SU-DHL-6 (cell line): ENCODE data around the gene CTNNA2.

Source experiments
- H2AFZ ChIP-seq: fragments of 200-600 bp; sonication (generic); 2 replicates; pipeline ENCODE4 v1.6.1; 2014; ENCODE audit warnings: low read depth, mild to moderate bottlenecking, moderate library complexity, mixed read lengths, antibody characterized with exemption, low read length; ENCODE audit not compliant: severe bottlenecking
- H3F3A ChIP-seq: fragments of 200-600 bp; shearing (Covaris generic); 2 replicates; pipeline ENCODE4 v1.6.0; 2016; ENCODE audit warnings: antibody characterized with exemption, mild to moderate bottlenecking; ENCODE audit not compliant: insufficient read depth
- H3K27ac ChIP-seq: fragments of 200-600 bp; sonication (generic); 2 replicates; pipeline ENCODE4 v1.5.1; 2016; ENCODE audit warnings: low read depth, mild to moderate bottlenecking, low read length, moderate library complexity, mixed read lengths
- H3K27me3 ChIP-seq: fragments of 200-600 bp; sonication (generic), shearing (Covaris generic); 2 replicates; pipeline ENCODE4 v1.6.0; 2014; ENCODE audit warnings: mild to moderate bottlenecking, low read length
- H3K36me3 ChIP-seq: fragments of 200-600 bp; sonication (generic); 2 replicates; pipeline ENCODE4 v1.6.1; 2014; ENCODE audit warnings: mild to moderate bottlenecking, low read length, mixed read lengths
- H3K4me2 ChIP-seq: fragments of 300-600, 200-600 bp; shearing (Covaris generic), sonication (generic); 2 replicates; pipeline ENCODE4 v1.6.0; 2014; ENCODE audit warnings: low read length, low read depth, mild to moderate bottlenecking; ENCODE audit not compliant: poor library complexity, severe bottlenecking
- H3K4me3 ChIP-seq: fragments of 200-600 bp; sonication (generic); 2 replicates; pipeline ENCODE4 v1.5.1; 2014; ENCODE audit warnings: antibody characterized with exemption, low read length, mild to moderate bottlenecking, mixed read lengths; ENCODE audit not compliant: insufficient read depth, poor library complexity, severe bottlenecking
- H3K79me2 ChIP-seq: fragments of 200-600 bp; sonication (generic); 2 replicates; pipeline ENCODE4 v1.6.1; 2014; ENCODE audit warnings: mild to moderate bottlenecking, low read length, moderate library complexity; ENCODE audit not compliant: insufficient read depth
- H3K9ac ChIP-seq: fragments of 200-600 bp; sonication (generic); 2 replicates; pipeline ENCODE4 v1.7.0; 2014; ENCODE audit warnings: mild to moderate bottlenecking, low read length
- H3K9me2 ChIP-seq: fragments of 200-600 bp; sonication (generic); replicated peaks from 2 replicates; pipeline ENCODE4 v1.6.1; 2014; ENCODE audit warnings: low read length; ENCODE audit not compliant: insufficient read depth
- H3K9me3 ChIP-seq: fragments of 200-600 bp; sonication (generic); 2 replicates; pipeline ENCODE4 v1.6.1; 2014; ENCODE audit warnings: low read length, mixed read lengths; ENCODE audit not compliant: insufficient read depth
- H4K20me1 ChIP-seq: fragments of 200-600 bp; sonication (generic); 2 replicates; pipeline ENCODE4 v1.6.1; 2014; ENCODE audit warnings: low read depth, mild to moderate bottlenecking, antibody characterized with exemption, low read length, moderate library complexity, mixed read lengths
- CTCF ChIP-seq: fragments of 200-600 bp; sonication (generic); IDR thresholded peaks from one replicate; pipeline ENCODE4 v1.5.1; 2017; ENCODE audit warnings: antibody characterized with exemption, mild to moderate bottlenecking, low read length, moderate library complexity; ENCODE audit not compliant: insufficient read depth, poor library complexity, severe bottlenecking
- EZH2phosphoT487 ChIP-seq: fragments of 200-600 bp; sonication (generic), shearing (Covaris generic); conservative IDR thresholded peaks from 2 replicates; pipeline ENCODE4 v1.6.1; 2018; ENCODE audit warnings: mild to moderate bottlenecking, antibody characterized with exemption, low read length, moderate library complexity, mixed read lengths

Gene CTNNA2

GRCh38 chr2:80112790-80113189, 599.9 kb downstream of the CTNNA2 start:
- Histone ChIP-seq H2AFZ (no peak overlapping the region), H3K36me3 (no peaks in the 10 kb centered on the region), H3K27me3 (no peaks in the 10 kb centered on the region), H3K9me2 (no peaks in the 10 kb centered on the region), H3K9me3 (no peaks in the 10 kb centered on the region), H3F3A (no peaks in the 10 kb centered on the region), H3K4me3 (no peak overlapping the region), H3K27ac (no peak overlapping the region), H4K20me1 (no peaks in the 10 kb centered on the region), H3K4me2 (no peak overlapping the region), H3K9ac (no peak overlapping the region), H3K79me2 (no peaks in the 10 kb centered on the region)
- TF ChIP-seq EZH2phosphoT487 (no peak), CTCF (no peak)

- Histone ChIP-seq H3K9me2 (no peaks in the 10 kb centered on the region), H3K27ac (no peak overlapping the region), H3K4me2 (no peak overlapping the region), H3K27me3 (no peaks in the 10 kb centered on the region), H3K36me3 (no peaks in the 10 kb centered on the region), H3K9ac (no peak overlapping the region), H3F3A (no peaks in the 10 kb centered on the region), H3K79me2 (no peaks in the 10 kb centered on the region), H3K4me3 (no peak overlapping the region), H2AFZ (no peak overlapping the region), H3K9me3 (no peaks in the 10 kb centered on the region), H4K20me1 (no peaks in the 10 kb centered on the region)
- TF ChIP-seq EZH2phosphoT487: no peak
- no peak for TF ChIP-seq CTCF
Measured at GRCh38 chr2:80113399-80113798, 600.5 kb downstream of the CTNNA2 start.

GRCh38 chr2:80114812-80115211, 602.0 kb downstream of the CTNNA2 start:
- Histone ChIP-seq H3K4me3 (no peak overlapping the region), H3K9ac (no peak overlapping the region), H2AFZ (no peak overlapping the region), H3K9me2 (no peaks in the 10 kb centered on the region), H3K4me2 (no peak overlapping the region), H4K20me1 (no peaks in the 10 kb centered on the region), H3K27me3 (no peaks in the 10 kb centered on the region), H3K27ac (no peak overlapping the region), H3K79me2 (no peaks in the 10 kb centered on the region), H3K36me3 (no peaks in the 10 kb centered on the region), H3K9me3 (no peaks in the 10 kb centered on the region), H3F3A (no peaks in the 10 kb centered on the region)
- no peak for TF ChIP-seq CTCF
- no peak for TF ChIP-seq EZH2phosphoT487
